HG03045 (cell line): ENCODE data around the gene CYB5D1.

Experiments
- ATAC-seq: cut with Tn5 transposase; IDR thresholded peaks from one replicate; pipeline ENCODE4 v1.9.1; 2021; ENCODE audit warnings: mild to moderate bottlenecking, moderate library complexity; ENCODE audit not compliant: unreplicated experiment

Gene CYB5D1

GRCh38 chr17:7833011-7833794, 24.6 kb upstream of the CYB5D1 start:
- no peak for ATAC-seq

GRCh38 chr17:7833795-7834541, 23.8 kb upstream of the CYB5D1 start, which contains the start of gene KDM6B:
Gene KDM6B (plus strand): TSS chr17:7834217. CDS start chr17:7845555, 11,338 bp downstream.
- ATAC-seq: peak; percentile 45

GRCh38 chr17:7834542-7834956, 23.3 kb upstream of the CYB5D1 start:
- no peak for ATAC-seq

- peak; percentile 40 for ATAC-seq
These were observed 22.6 kb upstream of the CYB5D1 start for GRCh38 chr17:7834957-7835813.

GRCh38 chr17:7835814-7836595, 21.8 kb upstream of the CYB5D1 start:
- ATAC-seq: no peak

GRCh38 chr17:7836596-7837407, 21.0 kb upstream of the CYB5D1 start:
- ATAC-seq: no peak

GRCh38 chr17:7837408-7838088, 20.3 kb upstream of the CYB5D1 start:
- no peak for ATAC-seq

- no peak for ATAC-seq
These were observed 19.4 kb upstream of the CYB5D1 start for GRCh38 chr17:7838090-7839075.

- ATAC-seq: no peak
These were observed 18.5 kb upstream of the CYB5D1 start for GRCh38 chr17:7839190-7839875.

- no peak for ATAC-seq
These were observed 17.9 kb upstream of the CYB5D1 start for GRCh38 chr17:7839876-7840261.

- no peak for ATAC-seq
These were observed 17.4 kb upstream of the CYB5D1 start for GRCh38 chr17:7840441-7840840.

- ATAC-seq: no peak
These were observed 16.9 kb upstream of the CYB5D1 start for GRCh38 chr17:7840875-7841274.

- peak; percentile 9 for ATAC-seq
These were observed 16.3 kb upstream of the CYB5D1 start for GRCh38 chr17:7841396-7841914.

- ATAC-seq: peak; percentile 7
These were observed 15.9 kb upstream of the CYB5D1 start for GRCh38 chr17:7841915-7842379.

- ATAC-seq: peak; percentile 27
These were observed 15.2 kb upstream of the CYB5D1 start for GRCh38 chr17:7842380-7843256.

GRCh38 chr17:7843257-7843535, 14.6 kb upstream of the CYB5D1 start:
- ATAC-seq: peak; percentile 2
